Spinal cord (tissue), 10 donors: Measurements from ENCODE around the gene SDK2. TPM values are rescaled to one million over a fixed set of nuclear protein-coding genes. Genes with fewer than 3 reads are reported as not detected.

Source experiments
- DNase-seq, 6 donors: peaks; one replicate each; pipeline versions ENCODE4 v3.0.0 to v3.0.0-alpha.2; 2013 to 2015; ENCODE audit warnings: low spot score in 6 of 6, low read depth in 4 of 6
- H3K27ac ChIP-seq: one replicate; pipeline ENCODE4 v1.5.1; 2013; ENCODE audit warnings: low read depth, low read length, control low read depth
- H3K27me3 ChIP-seq: one replicate; pipeline ENCODE4 v1.6.1; 2013; ENCODE audit warnings: low read length; ENCODE audit not compliant: control insufficient read depth, insufficient read depth
- H3K36me3 ChIP-seq: one replicate; pipeline ENCODE4 v1.6.1; 2013; ENCODE audit warnings: low read length; ENCODE audit not compliant: control insufficient read depth, insufficient read depth
- H3K4me1 ChIP-seq: one replicate; pipeline ENCODE4 v1.6.1; 2013; ENCODE audit warnings: low read length; ENCODE audit not compliant: control insufficient read depth, insufficient read depth
- H3K4me3 ChIP-seq: one replicate; pipeline ENCODE4 v1.5.1; 2013; ENCODE audit warnings: low read depth, low read length, control low read depth
- H3K9me3 ChIP-seq: one replicate; pipeline ENCODE4 v1.6.1; 2013; ENCODE audit warnings: low read length; ENCODE audit not compliant: control insufficient read depth, insufficient read depth
- WGBS: methylation state at CpG from one replicate; pipeline ENCODE4 v1.1.5; 2013; ENCODE audit warnings: missing lambda C conversion rate; ENCODE audit not compliant: insufficient coverage; 5-methylcytosine and 5-hydroxymethylcytosine counted together
- polyA plus RNA-seq, 2 donors: library from polyadenylated mRNA; unstranded; fragments of 120-200 nt; gene quantifications; one replicate each; pipeline ENCODE4 v1.2.1, GENCODE V29; 2013; ENCODE audit not compliant: insufficient read length in 2 of 2
- total RNA-seq, 2 donors: library from RNA; depleted of rRNA in 1 of 2; stranded (reverse); fragments of 120-200 nt in 1 of 2; fragments of >200 nt in 1 of 2; gene quantifications; one replicate each; pipeline versions ENCODE4 v1.2.3 to v1.2.4, GENCODE V29; 2013 to 2014
- donor health status: healthy.

The SDK2 gene
- total and polyA plus RNA-seq, 4 donors = 10.9 to 14.4 (median 12.7) TPM

DNA sequence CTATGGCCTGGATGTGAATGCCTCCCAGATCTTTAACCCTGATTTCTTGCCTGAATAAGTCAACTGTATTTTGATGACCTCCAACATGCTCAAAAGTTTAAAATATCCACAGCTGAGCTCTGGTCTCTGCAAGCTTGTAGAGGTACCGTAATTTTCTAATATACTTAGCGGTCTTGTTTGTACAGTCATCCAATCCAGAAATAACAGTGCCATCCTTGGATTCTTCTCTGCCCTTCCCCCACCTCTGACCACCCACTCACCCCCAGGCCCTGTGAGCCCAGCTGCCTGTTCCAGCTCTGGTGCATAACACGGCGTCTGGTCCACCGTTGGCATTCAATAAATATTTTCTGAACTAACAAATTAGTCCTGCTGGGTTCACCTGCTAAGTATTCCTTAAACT lies 113.1 kb downstream of the SDK2 start:
- Histone ChIP-seq H3K9me3 (no peaks in the 10 kb centered on the region), H3K36me3 (no peaks in the 10 kb centered on the region), H3K4me3 (no peak overlapping the region), H3K27ac (no peak overlapping the region), H3K27me3 (no peaks in the 10 kb centered on the region), H3K4me1 (peaks cover 50% of the 10 kb centered on the region)
- 73% methylated on average over 5 of the region's 5 CpGs for WGBS
- DNase-seq = no peak

DNA sequence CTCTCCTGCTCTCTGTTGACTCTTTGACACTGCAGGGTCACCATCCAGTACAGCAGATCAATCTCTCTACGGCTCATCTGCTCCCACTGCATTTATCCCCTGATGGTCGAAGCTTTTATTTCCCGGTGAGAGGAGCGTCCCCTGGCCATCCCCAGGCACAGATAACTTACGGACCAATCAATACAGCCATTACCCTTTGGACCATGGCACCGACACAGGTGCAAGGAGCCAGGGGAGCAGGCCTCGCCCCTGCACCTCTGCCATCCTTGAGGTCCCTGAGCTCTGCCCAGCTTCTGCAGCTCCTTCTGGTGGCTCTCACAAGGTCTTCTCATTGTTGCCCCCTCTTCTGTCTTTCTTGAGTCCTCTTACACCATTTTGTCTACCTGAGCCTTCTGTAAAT lies 115.6 kb downstream of the SDK2 start:
- Histone ChIP-seq H3K4me3 (no peak overlapping the region), H3K9me3 (no peaks in the 10 kb centered on the region), H3K27me3 (no peaks in the 10 kb centered on the region), H3K36me3 (no peaks in the 10 kb centered on the region), H3K27ac (no peak overlapping the region), H3K4me1 (peaks cover 35% of the 10 kb centered on the region)
- no peak for DNase-seq
- 81% methylated on average over 7 of the region's 7 CpGs for WGBS

DNA sequence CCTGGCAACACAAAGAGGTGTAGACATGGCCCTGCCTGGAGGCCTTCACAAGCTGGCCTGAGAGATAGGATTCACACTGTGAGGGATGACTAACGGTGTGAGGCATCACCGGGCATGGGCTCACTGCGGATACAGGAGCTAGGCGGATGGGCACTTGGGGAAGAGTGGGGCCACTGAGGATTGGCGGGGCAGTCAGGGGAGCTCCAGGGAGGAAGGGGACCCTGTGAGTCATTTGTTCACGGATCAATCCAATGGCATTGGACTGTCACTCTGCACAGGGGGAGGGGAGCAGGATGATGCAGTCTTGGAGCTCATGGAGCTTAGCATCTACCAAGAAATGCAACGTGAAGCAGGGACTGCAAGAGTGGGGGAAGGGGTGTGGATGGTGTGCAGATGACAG lies 117.3 kb downstream of the SDK2 start:
- Histone ChIP-seq H3K27ac (no peak overlapping the region), H3K36me3 (no peaks in the 10 kb centered on the region), H3K4me1 (peaks cover 24% of the 10 kb centered on the region), H3K9me3 (no peaks in the 10 kb centered on the region), H3K27me3 (no peaks in the 10 kb centered on the region), H3K4me3 (no peak overlapping the region)
- no peak for DNase-seq
- 94% methylated on average over 7 of the region's 7 CpGs for WGBS

DNA sequence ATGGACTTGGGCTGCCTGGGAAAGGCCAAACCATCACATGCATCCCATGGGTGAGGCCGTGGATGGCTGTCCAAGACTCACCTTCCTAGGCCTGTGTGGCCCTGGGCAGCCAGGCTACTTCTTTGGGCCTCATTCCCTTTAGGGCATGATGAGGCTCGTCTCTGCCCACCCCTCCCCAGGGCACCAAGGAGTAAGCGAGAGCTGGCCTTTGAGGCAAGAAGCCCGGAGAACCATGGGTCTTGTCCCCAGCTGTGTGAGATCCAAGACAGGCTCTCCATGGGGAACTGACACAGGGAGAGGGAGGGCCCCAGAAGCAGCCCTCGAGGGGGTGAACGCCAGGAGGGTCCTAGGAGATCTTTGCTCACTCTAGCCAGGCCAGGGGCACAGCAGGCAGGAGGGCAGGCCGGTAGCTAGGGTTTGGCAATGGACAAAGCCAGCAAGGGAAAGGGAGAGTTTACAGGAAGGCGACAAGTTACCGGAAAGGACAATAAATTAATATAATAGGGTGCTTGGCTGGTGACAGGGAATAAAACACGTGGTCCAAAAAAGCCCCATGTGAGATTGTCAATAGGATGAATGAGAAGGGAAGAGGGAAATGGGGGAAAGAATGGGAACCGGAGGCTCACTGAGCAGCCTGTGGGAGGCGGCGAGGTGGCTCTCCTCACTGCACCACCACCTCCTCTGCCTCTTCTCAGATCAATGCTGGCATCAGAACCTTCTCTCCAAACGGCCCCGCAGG lies 119.1 kb downstream of the SDK2 start:
- WGBS = 84% methylated on average over 12 of the region's 15 CpGs
- Histone ChIP-seq H3K4me1 (peaks cover 27% of the 10 kb centered on the region), H3K9me3 (no peaks in the 10 kb centered on the region)

DNA sequence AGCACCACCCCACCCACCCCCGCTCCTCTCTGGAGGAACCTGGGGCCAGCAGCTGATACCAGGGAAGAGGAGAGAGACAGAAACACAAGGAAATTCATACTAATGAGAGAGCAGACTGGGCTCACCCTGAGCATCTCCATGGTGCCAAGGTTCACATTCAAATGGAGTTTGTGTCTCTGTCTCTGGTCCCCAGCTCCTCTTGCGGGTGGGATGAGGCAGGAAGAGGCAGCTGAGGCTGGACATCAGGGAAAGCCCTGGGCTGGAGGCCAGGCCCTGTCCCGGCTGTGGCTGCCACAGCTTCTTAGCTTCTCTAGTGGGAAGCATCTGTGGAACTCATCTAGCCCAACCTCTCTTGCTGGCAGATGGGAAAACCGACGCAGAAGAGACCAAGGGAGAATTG lies 121.5 kb downstream of the SDK2 start:
- 88% methylated on average over 1 of the region's 5 CpGs for WGBS
- H3K27me3 ChIP-seq = no peaks in the 10 kb centered on the region
- DNase-seq = no peak
- H3K9me3 ChIP-seq = no peaks in the 10 kb centered on the region
- peaks cover 46% of the 10 kb centered on the region for H3K4me1 ChIP-seq
- H3K36me3 ChIP-seq = no peaks in the 10 kb centered on the region
- no peak overlapping the region for H3K27ac ChIP-seq
- H3K4me3 ChIP-seq = no peak overlapping the region

More for the DNA sequence above, 119.1 kb downstream of the SDK2 start:
- DNase-seq = no peak
- Histone ChIP-seq H3K27ac (no peak overlapping the region), H3K4me3 (no peak overlapping the region), H3K27me3 (no peaks in the 10 kb centered on the region), H3K36me3 (no peaks in the 10 kb centered on the region)

- Histone ChIP-seq H3K27ac (no peak overlapping the region), H3K4me1 (peaks cover 52% of the 10 kb centered on the region)
- 52% methylated on average over 6 of the region's 6 CpGs for WGBS
Observed at GRCh38 chr17:73522107-73522506, 122.1 kb downstream of the SDK2 start.

GRCh38 chr17:73521376-73521775 lies 122.9 kb downstream of the SDK2 start:
- no peaks in the 10 kb centered on the region for H3K9me3 ChIP-seq
- H3K27me3 ChIP-seq = no peaks in the 10 kb centered on the region
- WGBS = 100% methylated on average over 1 of the region's 5 CpGs
- H3K36me3 ChIP-seq = no peaks in the 10 kb centered on the region
- peaks cover 59% of the 10 kb centered on the region for H3K4me1 ChIP-seq
- DNase-seq = no peak
- no peak overlapping the region for H3K27ac ChIP-seq
- H3K4me3 ChIP-seq = no peak overlapping the region

More at GRCh38 chr17:73522107-73522506, 122.1 kb downstream of the SDK2 start:
- DNase-seq = no peak
- Histone ChIP-seq H3K27me3 (no peaks in the 10 kb centered on the region), H3K36me3 (no peaks in the 10 kb centered on the region), H3K4me3 (no peak overlapping the region), H3K9me3 (no peaks in the 10 kb centered on the region)

GRCh38 chr17:73520369-73520761 lies 123.9 kb downstream of the SDK2 start:
- WGBS = 81% methylated on average over 4 of the region's 7 CpGs
- Histone ChIP-seq H3K27ac (no peak overlapping the region), H3K27me3 (no peaks in the 10 kb centered on the region), H3K4me1 (peaks cover 64% of the 10 kb centered on the region), H3K9me3 (no peaks in the 10 kb centered on the region), H3K4me3 (no peak overlapping the region), H3K36me3 (no peaks in the 10 kb centered on the region)
- no peak for DNase-seq

DNA sequence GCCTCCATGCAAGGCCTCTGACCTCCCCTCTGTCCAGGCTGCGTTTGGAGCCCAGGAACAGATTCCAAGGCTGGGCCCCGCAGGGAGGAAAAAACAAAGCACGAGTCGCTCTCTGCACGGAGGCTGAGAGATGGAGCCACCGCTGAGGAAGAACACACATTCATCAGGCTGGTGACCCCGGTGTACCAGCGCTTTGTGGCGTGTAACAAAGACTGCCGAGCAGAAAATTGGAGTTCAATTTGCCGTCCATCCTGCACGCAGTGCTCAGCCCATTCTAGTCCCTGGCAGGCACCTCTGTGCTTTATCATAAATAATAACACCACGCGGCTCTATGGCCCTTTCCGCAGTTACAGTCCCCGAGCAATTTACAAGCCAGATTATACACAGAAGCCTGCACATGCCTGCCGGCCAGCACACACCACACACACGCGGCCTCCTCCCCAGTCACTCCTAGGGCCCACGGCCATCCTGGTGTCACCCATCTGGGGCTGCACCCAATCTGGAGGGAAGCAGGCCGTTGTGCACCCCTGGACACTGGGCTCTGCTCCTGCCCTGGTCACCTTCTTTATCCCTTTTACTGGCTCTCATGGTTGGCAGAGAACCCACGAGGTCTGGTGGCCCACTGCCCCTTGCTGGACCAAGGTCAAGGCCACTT lies 124.4 kb downstream of the SDK2 start:
- WGBS = 40% methylated on average over 22 of the region's 22 CpGs

GRCh38 chr17:73519011-73519410 lies 125.2 kb downstream of the SDK2 start:
- peaks cover 73% of the 10 kb centered on the region for H3K4me1 ChIP-seq
- H3K27ac ChIP-seq = no peak overlapping the region
- H3K27me3 ChIP-seq = no peaks in the 10 kb centered on the region
- 92% methylated on average over 5 of the region's 6 CpGs for WGBS
- H3K4me3 ChIP-seq = no peak overlapping the region
- H3K9me3 ChIP-seq = no peaks in the 10 kb centered on the region
- H3K36me3 ChIP-seq = no peaks in the 10 kb centered on the region
- DNase-seq = no peak

More for the DNA sequence above, 124.4 kb downstream of the SDK2 start:
- H3K36me3 ChIP-seq = no peaks in the 10 kb centered on the region
- H3K4me1 ChIP-seq = peaks cover 65% of the 10 kb centered on the region
- peak overlapping the region; percentile 6 for H3K27ac ChIP-seq
- H3K27me3 ChIP-seq = no peaks in the 10 kb centered on the region
- no peak overlapping the region for H3K4me3 ChIP-seq
- peak in 1 of 6 donors; percentile 87 for DNase-seq
- no peaks in the 10 kb centered on the region for H3K9me3 ChIP-seq
